Medulla oblongata (tissue), 1 donor: ENCODE measurements around the gene PCNX1.

Source experiments
- DNase-seq: peaks from one replicate; pipeline ENCODE4 v3.0.0-alpha.2; 2015; ENCODE audit errors: extremely low spot score

Gene PCNX1

DNA sequence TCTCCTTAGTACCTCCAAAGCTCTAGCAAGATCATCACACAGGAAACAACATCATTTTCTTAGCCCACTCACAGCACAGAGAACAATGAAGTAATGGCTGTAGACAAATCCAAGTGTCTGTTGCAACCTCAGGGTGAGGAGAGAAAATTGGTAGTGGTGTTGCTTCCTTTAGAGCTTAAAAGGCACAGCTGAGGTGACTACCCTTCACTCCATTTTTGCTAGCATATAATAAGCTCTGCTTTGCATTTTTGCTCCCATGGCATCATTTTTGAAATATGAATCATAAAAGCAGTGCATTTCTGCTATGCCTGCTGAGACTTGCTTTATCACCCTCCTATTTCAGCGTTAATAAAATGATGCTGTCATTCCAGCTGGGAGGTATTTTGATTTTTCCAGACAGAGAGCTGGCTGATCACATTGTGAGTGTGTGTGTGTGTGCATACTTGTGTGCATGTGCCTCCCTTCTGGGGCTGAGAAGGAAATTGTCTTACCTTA is 18.5 kb upstream of the PCNX1 start:
- no peak for DNase-seq

DNA sequence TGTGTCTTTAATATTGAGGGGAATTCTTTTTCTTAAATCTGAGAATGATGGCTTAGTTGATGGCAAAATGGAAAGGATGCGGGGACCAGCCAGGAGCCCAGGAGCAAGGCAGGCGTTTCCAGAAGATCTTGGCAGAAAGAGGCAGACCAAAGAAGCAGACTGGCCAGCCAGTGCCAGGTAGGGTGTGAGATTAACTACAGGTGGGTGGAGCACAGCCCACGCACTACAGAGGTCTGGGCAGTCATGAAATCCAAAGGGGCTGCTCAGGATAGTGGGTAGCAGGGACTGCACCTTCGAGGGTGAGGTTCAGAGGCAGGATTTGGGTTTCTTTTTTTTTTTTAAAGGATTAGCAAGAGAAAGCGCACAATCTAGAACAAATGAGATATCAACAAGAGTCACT is 17.7 kb upstream of the PCNX1 start:
- no peak for DNase-seq

DNA sequence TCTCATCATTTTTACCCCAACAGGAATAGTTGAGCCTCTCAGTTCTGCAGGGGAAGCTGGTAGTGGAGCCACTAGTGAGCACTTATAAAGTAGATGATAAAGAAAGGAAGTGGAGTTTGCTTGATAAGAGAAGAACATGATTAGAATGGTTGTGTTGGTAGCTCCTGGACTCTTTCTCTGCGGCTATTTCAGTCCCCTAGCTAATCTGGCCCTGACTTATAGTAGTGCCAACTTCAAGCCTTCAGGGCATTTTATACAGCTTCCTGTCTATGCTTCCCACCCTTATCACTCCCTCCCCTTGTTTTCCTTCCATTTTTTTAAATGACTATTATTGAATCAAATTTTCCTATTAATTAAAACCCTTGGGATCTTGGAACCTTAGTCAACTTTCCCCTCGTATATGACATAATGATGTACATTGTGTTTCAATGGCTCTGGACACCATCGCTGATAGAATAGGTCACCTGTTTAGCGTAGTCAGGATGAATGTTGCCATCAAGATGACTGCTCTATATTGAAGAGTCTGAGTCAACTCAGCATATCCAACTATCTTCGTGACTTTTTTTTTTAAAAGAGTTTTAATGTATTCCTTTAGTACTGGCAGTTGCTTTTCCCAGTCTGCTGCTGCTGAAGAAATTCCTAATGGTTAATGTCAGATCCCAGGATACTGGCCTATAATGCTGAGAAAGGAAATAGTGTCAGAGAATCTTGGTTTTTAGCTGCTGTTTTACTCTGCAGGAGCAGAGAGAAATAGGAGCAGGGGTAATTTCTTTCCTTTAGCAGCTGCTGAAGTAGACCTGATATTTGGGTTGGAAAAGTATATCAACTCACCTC is 16.2 kb upstream of the PCNX1 start:
- no peak for DNase-seq

DNA sequence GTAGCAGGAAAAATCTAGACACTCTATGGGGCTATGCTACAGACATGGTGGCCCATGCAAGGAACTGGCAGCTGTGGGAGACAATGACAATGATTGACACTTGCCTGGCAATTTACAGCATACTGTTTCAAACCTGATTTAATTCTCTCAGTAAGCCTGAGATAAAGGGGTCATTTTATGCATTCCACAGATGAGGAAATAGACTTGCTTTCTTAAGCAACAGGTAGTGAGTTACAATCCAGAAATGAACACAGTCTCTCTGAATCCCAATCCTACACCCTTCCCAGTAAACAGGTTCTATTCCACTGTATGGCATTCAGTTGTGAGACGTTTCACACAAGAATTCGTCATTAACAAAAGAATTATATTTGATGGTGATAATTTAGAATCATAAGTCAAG is 15.5 kb upstream of the PCNX1 start:
- DNase-seq, result no peak

DNA sequence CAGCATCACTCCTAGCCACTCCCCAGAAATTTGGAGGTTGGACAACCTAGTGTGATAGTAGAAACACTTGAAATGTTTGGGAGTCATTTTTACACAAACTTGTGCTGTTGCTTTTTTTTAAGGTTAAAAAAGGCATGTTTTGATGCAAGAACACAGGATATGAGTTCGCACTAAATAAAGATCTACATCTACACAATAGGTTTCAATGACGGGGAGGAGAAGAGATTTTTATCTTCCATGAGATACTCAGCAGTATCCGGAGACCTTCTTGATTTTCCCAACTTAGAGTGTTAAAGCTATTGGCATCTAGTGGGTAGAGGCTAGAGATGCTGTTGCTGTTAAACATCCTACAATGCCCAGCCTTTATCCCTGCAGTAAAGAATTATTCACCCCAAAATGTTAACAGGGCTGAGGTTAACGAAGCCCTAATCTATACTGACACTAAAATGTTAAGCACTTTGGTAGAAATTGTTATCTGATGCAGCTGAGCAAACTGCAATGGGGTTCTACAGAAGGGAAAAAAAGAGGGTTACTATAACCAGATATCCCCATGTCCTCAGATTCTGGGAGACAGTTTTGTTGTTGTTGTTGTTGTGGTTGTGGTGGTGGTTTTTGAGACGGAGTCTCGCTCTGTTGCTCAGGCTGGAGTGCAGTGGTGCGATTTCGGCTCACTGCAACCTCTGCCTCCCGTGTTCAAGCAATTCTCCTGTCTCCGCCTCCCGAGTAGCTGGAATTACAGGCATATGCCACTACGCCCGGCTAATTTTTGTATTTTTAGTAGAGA is 14.0 kb upstream of the PCNX1 start:
- DNase-seq, result no peak

DNA sequence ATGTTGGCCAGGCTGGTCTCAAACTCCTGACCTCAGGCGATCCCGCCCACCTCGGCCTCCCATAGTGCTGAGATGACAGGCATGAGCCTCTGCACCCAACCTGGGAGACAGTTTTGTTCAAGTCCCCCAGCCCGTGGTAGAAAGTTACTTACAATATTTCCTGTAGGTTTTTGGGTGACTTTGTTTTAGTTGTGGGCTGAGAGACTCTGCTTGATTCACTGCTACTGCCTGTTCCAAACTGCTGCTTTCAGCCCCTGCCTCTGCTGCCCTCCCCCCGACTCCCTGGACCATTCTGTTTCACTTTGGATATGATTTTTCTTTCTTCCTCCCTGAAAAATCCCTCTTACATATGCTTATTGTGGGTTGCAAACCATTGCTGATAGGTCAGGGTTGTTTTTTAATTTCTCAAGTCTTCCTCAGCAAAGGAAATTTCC is 13.4 kb upstream of the PCNX1 start:
- no peak for DNase-seq

DNA sequence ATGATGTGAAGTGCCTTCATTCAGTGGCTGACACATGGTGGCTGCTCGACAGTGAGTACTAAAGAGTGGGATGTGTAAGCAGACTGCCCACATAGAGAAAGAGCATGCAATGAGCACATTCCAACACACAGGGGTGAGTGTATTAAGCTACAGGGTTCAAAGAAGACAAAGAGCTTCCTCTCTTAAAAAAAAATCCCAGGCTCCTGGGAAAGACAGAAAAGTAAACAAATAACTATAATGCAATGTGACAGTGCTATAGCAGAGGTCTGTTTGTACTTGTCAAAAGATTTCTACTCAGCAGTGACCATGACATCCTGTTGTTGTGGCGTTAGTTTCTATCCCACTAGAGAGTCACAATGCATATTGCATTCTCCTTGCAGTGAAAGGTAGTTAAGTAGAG is 12.4 kb upstream of the PCNX1 start:
- DNase-seq, result no peak

DNA sequence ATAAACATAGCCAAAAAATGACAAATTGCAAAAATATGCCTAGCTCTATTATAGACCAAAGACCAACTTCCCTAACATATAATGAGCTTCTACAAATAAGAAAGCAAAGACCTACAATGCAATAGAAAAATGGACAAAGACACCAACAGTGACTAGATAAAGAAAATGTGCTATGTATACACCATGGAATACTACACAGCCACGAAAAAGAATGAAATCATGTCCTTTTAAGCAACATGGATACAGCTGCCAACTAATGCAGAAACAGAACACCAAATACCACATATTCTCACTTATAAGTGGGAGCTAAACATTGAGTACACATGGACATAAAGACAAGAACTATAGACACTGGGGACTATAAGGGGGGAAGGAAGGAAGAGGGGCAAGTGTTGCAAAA is 10.9 kb upstream of the PCNX1 start:
- no peak for DNase-seq

DNA sequence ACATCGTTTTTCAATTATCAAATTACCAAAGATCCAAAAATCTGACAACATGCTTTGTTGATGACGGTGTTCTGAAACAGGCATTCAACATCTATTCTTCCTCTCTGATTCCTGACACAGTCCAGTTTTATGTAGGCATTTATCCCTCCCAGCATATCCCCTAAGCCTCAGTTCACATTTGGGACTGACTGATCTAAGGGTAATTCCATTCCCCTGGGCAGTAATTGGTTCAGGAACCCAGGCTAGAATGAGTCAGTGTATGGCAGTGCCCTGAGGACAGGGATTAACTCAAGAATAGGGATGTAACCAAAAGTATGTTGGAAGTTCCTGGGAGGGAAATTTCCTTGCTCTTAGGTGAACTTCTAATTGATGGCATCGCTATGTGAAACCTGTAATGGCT is 10.3 kb upstream of the PCNX1 start:
- DNase-seq, result no peak

DNA sequence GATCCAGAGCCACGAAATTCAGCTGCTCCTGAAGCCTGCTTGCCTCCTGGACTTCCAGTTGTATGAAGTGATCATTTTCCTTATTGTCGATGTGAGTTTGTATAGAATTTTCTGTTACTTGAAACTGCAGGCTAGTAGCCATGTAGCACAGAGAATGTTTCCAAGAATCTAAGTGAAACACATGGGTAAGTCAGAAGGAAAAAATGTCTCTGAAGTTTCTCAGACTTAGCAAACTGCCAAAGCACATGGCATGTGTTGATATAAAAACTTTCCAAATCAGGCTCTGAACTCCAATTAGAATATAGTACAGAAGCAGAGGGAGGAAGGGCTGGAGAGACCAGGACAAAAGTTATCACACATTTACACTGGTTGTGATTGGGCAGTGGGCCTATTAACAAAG is 9.8 kb upstream of the PCNX1 start:
- no peak for DNase-seq

DNA sequence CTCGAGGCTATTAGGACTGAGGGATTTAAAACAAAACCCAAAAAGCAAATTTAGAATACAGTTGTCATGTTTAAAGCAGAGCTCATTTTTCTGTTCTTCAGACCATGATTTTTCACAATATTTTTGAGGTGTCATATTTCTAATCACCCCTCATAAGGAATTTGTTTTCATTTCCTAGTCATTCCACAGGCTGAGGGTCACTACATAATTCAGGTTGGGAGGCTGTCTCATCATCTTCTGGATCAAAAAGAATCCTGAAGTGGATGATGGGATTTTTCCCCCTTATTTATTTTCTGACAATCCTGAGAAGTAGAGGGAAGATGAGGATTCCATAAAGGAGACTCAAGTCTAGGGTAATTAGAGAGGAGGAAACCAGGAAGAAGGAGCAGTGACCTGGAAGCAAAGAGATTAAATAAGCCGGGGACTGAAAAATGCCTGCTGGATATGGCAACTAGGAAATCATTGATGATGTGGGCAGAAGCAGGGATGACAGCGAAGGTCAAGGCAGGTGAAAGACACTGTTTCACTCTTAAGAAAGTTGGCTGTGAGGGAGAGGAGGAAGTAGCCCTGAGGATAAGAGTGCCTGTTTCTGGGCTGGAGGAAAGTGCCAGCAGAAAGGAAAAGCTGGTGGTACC is 9.0 kb upstream of the PCNX1 start:
- no peak for DNase-seq

DNA sequence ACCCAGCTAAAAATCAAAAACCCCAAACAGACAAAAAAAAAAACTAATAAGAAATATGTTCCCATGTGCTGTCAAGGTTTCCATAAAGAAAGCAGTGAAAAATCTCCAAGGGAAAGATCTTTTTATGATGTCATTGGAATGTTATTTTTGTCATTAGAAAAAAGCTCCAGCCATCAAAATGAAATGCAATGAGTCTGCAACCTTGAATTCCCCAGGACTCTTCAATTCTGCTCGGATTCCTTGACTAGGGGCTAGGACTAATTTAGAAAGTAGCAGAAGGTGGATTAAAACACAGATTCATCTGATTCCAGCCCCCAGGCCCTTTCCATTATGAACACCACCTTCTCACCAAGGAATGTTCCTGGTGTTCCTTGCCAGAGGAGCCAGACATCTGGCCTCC is 6.0 kb upstream of the PCNX1 start:
- no peak for DNase-seq

DNA sequence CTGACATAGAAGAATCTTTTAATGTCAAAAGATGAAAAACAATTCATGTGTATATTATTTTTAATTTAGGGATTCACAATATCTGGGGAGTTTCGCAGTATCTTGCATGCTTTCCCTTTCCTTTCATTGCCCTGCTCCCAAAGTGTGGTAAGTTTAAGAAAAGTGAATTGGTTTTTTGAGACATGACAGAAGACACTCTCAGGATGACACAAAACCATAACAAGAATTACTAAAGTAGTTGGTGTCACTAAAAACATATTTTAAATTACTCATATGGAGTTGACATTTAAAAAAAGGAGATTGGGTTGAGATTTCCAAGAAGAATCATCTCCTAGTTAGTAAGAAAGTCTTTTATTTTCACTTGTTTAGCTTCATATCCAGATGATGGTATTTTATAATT is 5.1 kb upstream of the PCNX1 start:
- DNase-seq, result no peak

DNA sequence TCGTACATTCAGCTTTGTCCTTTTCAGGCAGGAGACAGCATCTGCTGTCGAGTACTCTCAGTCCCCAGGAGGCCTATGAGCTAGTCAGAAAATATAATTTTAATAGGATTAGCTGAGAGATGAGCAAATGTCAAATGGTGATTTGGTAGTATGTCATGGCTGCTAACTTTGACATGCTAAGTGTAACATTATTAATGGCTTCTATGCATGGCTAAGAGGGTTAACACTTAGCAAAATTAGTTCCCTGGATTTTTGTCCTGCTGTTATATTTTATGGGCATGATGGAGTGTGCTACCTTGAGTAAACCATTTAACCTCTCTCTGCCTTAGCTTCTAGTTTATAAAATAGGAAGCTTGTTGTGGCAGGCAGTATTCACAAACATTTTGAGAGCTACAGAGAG is 2.9 kb upstream of the PCNX1 start:
- DNase-seq, result no peak

DNA sequence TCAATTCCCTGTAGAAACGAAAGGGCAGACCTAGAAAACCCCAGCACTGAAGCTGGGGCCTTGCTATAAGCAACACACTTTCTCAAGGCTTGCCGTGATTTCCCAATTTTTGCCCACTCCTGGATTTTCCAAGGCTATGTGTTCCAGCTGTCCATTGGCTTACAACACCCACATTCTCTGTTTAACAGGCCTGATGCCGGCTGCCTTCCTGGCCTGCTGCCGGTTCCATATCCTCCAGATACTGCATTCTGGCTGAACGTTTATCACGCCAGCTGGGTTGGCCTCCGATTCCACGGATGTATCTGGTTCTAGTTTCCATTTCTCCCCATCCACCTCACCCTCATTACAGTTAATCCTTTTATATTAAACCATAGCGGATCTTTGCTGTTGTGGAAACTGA is 2.0 kb upstream of the PCNX1 start:
- DNase-seq, result no peak

DNA sequence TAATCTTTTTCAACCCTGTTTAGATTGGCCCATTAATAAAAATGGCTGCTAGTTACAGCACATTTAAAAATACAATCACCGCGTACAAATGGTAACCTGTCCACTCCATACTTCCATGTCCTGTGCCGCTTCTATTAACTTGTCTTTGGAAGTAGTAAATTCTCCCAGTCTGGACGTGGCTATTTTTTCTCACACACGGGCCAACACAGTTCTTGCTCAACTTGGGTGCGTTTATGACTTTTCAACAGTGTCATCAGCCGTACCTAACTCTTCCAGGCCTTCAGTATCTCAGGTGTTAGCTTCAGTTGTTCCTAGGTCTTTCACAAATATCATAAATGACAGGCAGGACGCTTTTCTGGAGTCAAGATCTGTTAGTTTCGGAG is 475 bp upstream of the PCNX1 start:
- DNase-seq, result no peak

DNA sequence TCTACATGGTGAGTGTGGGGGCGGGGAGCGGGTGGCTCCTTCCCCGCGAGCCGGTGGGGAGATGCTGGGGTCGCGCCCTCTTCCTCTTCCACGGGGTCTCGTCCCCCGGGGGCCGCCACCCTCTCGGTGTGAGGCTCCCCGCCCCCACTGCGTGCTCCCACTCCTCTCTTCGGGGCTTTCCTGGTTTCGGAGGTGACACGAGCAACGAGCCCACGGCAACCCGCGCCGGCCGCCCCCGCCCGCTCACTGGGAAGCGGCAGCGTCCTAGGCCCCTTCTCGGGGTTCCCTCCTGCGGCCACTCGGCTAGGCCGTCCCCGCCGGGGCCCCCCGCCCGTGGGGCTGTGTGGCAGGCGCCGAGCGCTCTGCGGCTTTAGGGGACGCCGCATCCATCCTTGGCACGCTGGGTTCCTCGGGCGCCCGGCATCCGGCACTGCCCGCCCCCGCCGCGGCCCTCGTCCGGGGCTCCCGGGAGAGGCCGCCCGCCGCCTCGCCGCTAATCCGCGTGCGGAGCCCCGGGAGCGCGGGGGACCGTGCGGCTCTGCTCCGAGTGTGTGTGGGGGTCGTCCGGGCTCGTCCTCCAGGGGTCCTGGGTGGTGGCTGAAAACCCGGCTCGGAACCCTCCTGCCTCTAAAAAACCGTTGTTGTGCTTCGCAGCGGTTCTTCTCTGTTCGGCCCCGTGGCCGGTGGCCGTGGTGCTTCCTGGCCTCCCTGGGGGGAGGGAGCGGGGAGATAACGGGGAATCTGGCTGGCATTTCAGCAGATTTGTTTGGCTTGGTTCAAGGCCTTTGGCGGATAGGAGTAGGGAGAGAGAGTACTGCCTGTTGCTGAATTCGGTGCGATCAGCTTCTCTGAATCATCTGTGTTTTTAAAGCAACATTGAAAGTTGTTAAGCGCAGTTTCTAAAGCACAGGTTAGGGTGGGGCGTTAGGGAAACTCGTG is 1.0 kb downstream of the PCNX1 start:
- DNase-seq, result peak; percentile 44

DNA sequence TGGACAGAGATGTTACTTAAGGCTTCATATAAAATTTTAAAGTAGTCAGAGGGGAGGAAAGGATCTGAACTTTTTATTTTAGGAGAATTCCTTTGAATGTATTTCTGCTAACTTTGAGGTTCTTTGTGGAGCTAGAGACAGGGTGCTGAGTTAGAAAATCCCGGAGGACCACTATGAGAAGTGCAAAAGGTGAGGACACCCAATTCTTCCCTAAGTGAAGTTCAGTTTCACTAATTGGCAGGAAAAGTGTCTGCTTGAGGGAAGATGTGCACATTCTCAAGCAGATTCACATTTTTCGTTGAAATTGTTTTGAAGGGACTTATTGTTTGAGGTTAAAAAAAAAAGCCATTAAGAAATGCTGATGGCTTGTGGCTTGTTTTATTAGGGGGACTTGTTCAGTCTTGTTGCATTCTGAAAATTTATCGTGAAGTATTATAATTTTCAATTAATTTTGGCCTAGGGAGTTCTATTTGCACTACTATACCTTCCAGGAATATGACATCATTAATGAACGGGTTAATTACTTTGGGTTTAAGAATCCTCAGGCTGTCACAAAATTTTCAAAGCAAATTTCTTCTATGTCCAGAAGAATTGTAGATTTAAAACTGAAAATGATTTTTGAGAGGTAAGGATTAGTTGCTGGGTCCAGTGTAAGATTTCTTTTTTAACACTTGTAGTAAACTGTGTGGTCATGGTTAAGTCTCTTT is 1.8 kb downstream of the PCNX1 start:
- DNase-seq, result no peak

DNA sequence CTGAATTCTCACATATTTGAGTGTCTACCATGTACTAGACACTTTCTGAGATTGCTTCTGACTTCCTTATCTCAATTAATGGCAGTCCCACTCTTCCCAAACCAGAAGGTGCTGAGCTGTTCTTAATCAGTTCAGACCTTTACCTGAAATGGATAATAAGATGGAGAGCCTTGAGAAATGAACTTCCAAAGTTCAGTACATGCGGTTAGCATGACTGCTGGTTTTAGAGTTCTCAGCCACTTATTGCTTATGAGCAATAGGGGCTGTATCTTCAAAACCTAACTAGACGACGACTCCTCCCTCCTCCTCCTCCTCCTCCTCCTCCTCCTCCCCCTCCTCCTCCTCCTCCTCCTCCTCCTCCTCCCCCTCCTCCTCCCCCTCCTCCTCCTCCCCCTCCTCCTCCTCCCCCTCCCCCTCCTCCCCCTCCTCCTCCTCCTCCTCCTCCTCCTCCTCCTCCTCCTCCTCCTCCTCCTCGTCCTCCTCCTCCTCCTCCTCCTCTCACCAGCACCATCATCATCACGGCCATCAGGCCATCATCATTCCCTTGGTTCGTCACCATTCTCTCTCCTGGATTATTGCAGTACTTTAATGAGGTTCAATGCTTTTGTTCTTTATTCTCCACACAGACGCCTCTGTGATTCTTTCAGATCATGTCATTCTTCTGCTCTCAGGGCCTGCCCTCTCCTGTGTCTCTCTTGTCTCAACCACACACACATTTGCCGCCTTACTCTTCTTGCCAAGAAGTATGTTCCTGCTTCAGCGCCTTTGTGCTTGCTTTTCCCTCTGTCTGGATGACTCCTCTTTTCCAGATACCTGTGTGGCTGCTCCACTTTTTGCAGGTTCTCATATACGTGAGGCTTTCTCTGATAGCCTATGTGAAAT is 2.7 kb downstream of the PCNX1 start:
- DNase-seq, result no peak

DNA sequence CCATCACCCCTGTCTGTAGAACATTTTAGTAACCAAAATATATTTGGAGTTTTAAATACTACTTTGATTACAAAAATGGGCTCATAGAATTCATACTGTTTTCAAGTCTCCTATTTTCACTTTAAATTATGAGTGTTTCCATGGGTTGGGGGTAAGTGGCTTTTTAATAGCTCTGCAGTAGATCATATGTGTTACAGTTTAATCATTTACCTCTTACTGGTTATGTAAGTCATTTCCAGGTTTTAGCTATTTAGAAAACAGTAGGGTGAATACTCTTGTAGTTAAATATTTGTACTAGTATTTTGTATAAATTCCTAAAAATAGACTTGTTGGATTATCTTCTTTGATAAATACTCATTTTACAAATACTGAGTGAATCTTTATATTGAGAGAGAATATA is 8.2 kb downstream of the PCNX1 start:
- DNase-seq, result no peak
